GM12878 (cell line): ENCODE measurements around the gene ZFC3H1. TPM values are rescaled to one million over a fixed set of nuclear protein-coding genes. Genes with fewer than 3 reads are reported as not detected.

Source experiments
- ATAC-seq: fragments of 200-7000 bp; cut with Tn5 transposase; 3 replicates; pipeline ENCODE4 v1.9.1; 2020; ENCODE audit warnings: mild to moderate bottlenecking, moderate library complexity
- BruUV-seq: library from RNA; stranded (reverse); fragments of 400-500 nt; replicated peaks from 2 replicates; lab custom pipeline; 2021; lab: Mats Ljungman, UMichigan
- CTCF ChIA-PET: fragments of 300-600 bp; sonication (Branson Sonifier 250); formaldehyde crosslinking; extraction: SDS; loops from one replicate; lab custom pipeline; 2021; ENCODE audit warnings: inconsistent platforms; lab: Yijun Ruan, JAX
- POLR2A ChIA-PET: fragments of 350-600 bp; formaldehyde crosslinking; extraction: SDS; loops from one replicate; lab custom pipeline; 2021; ENCODE audit warnings: inconsistent platforms; lab: Charles Lee
- RAD21 ChIA-PET: fragments of 300-600 bp; sonication (Branson Sonifier 250); formaldehyde crosslinking; loops from one replicate; lab custom pipeline; 2023; ENCODE audit warnings: antibody characterized with exemption; ENCODE audit not compliant: unreplicated experiment; lab: Charles Lee
- SMC1A ChIA-PET: fragments of 300-600 bp; sonication (Branson Sonifier 250); formaldehyde crosslinking; loops from one replicate; lab custom pipeline; 2023; ENCODE audit not compliant: unreplicated experiment, uncharacterized antibody; lab: Charles Lee
- DNase-seq: peaks from one replicate; pipeline ENCODE4 v3.0.0-alpha.2; 2011; ENCODE audit warnings: low read depth, low spot score
- FAIRE-seq: peaks from 3 replicates; lab custom pipeline; 2011; peaks lifted over from hg19 to GRCh38; lab: Jason Lieb, UNC
- H2AFZ ChIP-seq: 2 replicates; pipeline ENCODE4 v1.6.0; 2011; ENCODE audit warnings: low read depth, low read length, control low read depth; ENCODE audit not compliant: control insufficient read depth
- H3K27ac ChIP-seq: 2 replicates; pipeline ENCODE4 v1.5.1; 2011; ENCODE audit warnings: control low read depth; ENCODE audit not compliant: control insufficient read depth, insufficient read depth
- H3K27me3 ChIP-seq, 2 experiments: replicated peaks in 1 of 2; 2 replicates each; pipeline versions ENCODE4 v1.6.0 to v1.6.1; 2011; ENCODE audit warnings: low read length in 1 of 2; ENCODE audit not compliant: control insufficient read depth in 2 of 2, insufficient read depth in 2 of 2
- H3K36me3 ChIP-seq, 2 experiments: 2 replicates each; pipeline ENCODE4 v1.5.1; 2011; ENCODE audit warnings: low read length in 1 of 2; ENCODE audit not compliant: control insufficient read depth in 2 of 2, insufficient read depth in 2 of 2
- H3K4me1 ChIP-seq: 2 replicates; pipeline ENCODE4 v1.6.1; 2011; ENCODE audit warnings: mild to moderate bottlenecking, low read length, moderate library complexity, mixed read lengths; ENCODE audit not compliant: control insufficient read depth, insufficient read depth
- H3K4me2 ChIP-seq: 2 replicates; pipeline ENCODE4 v1.6.0; 2011; ENCODE audit warnings: control low read depth; ENCODE audit not compliant: control insufficient read depth, insufficient read depth
- H3K4me3 ChIP-seq: fragments of 200-600 bp; sonication (generic); 2 replicates; pipeline ENCODE4 v1.5.1; 2016
- H3K79me2 ChIP-seq: 2 replicates; pipeline ENCODE4 v1.6.0; 2011; ENCODE audit warnings: low read length; ENCODE audit not compliant: control insufficient read depth, insufficient read depth
- H3K9ac ChIP-seq: 2 replicates; pipeline ENCODE4 v1.8.0; 2011; ENCODE audit warnings: low read length, control low read depth, mixed read lengths; ENCODE audit not compliant: control insufficient read depth, insufficient read depth
- H3K9me3 ChIP-seq: replicated peaks from 3 replicates; pipeline ENCODE4 v1.5.1; 2011; ENCODE audit warnings: mild to moderate bottlenecking, low read length; ENCODE audit not compliant: control insufficient read depth, insufficient read depth
- H4K20me1 ChIP-seq: 2 replicates; pipeline ENCODE4 v1.6.0; 2011; ENCODE audit not compliant: control insufficient read depth, insufficient read depth
- CHD2 ChIP-seq: IDR thresholded peaks from 2 replicates; pipeline ENCODE4 v1.6.1; 2011; ENCODE audit warnings: low read depth, low read length, improper control_type of control experiment, borderline replicate concordance
- CREM ChIP-seq: IDR thresholded peaks from 2 replicates; pipeline ENCODE4 v1.6.1; 2014; ENCODE audit warnings: antibody characterized with exemption, low read depth
- DPF2 ChIP-seq: fragments of 450-650 bp; IDR thresholded peaks from 2 replicates; pipeline ENCODE4 v1.6.1; 2017; ENCODE audit warnings: mild to moderate bottlenecking
- EP300 ChIP-seq, 2 experiments: fragments of 150-350 bp in 1 of 2; IDR thresholded peaks; 2 replicates each; pipeline ENCODE4 v1.6.1; 2011 to 2012; ENCODE audit warnings: low read depth in 2 of 2, low read length in 2 of 2, borderline replicate concordance in 1 of 2, improper control_type of control experiment in 1 of 2, inconsistent platforms in 1 of 2; ENCODE audit not compliant: control insufficient read depth in 1 of 2
- ETV6 ChIP-seq, 2 experiments: fragments of 450-650 bp in 1 of 2; IDR thresholded peaks in 1 of 2; conservative IDR thresholded peaks in 1 of 2; 2 replicates each; pipeline ENCODE4 v1.6.1; 2014; ENCODE audit warnings: antibody characterized with exemption in 1 of 2, borderline replicate concordance in 1 of 2, low read depth in 1 of 2, mild to moderate bottlenecking in 1 of 2, moderate library complexity in 1 of 2
- MTA3 ChIP-seq: IDR thresholded peaks from 2 replicates; pipeline ENCODE4 v1.6.1; 2012; ENCODE audit warnings: low read length, inconsistent platforms, borderline replicate concordance
- PAX5 ChIP-seq: IDR thresholded peaks from 2 replicates; pipeline ENCODE4 v1.6.1; 2011; ENCODE audit warnings: low read depth, low read length, borderline replicate concordance
- RAD51 ChIP-seq: fragments of 450-650 bp; IDR thresholded peaks from 2 replicates; pipeline ENCODE4 v1.6.1; 2016; ENCODE audit warnings: moderate library complexity, mild to moderate bottlenecking, inconsistent platforms
- RBBP5 ChIP-seq: fragments of 200-600 bp; sonication (generic); conservative IDR thresholded peaks from 2 replicates; pipeline ENCODE4 v1.6.1; 2016
- RELA ChIP-seq: fragments of 450-650 bp; IDR thresholded peaks from 2 replicates; pipeline ENCODE4 v1.8.0; 2014; ENCODE audit warnings: borderline replicate concordance; ENCODE audit not compliant: partially characterized antibody
- SREBF2 ChIP-seq: IDR thresholded peaks from 2 replicates; pipeline ENCODE4 v1.6.1; 2012; ENCODE audit warnings: mild to moderate bottlenecking, low read length
- TAF1 ChIP-seq: IDR thresholded peaks from 2 replicates; pipeline ENCODE4 v1.6.1; 2011; ENCODE audit warnings: mild to moderate bottlenecking, low read depth, low read length, borderline replicate concordance
- TBL1XR1 ChIP-seq: IDR thresholded peaks from 2 replicates; pipeline ENCODE4 v1.6.1; 2012; ENCODE audit warnings: low read depth, low read length, improper control_type of control experiment
- ZBTB33 ChIP-seq: fragments of 450-650 bp; IDR thresholded peaks from 2 replicates; pipeline ENCODE4 v1.6.1; 2017; ENCODE audit warnings: mild to moderate bottlenecking
- WGBS: methylation state at CpG from one replicate; pipeline ENCODE4 v1.1.6; 2016; ENCODE audit warnings: low lambda C conversion rate; ENCODE audit not compliant: insufficient replicate concordance, insufficient coverage; ENCODE audit errors: missing lambda C conversion rate; 5-methylcytosine and 5-hydroxymethylcytosine counted together
- in situ Hi-C: fragments of 300-500 bp; cut with MboI; formaldehyde crosslinking; loops from 9 replicates; pipeline ENCODE4 v1.14.3; 2018; ENCODE audit warnings: mixed read lengths
- intact Hi-C: fragments of 100-400 bp; cut with micrococcal nuclease; formaldehyde crosslinking; loops from one replicate; pipeline ENCODE4 v1.14.2; 2022; ENCODE audit not compliant: unreplicated experiment
- polyA plus RNA-seq, 11 experiments: library from polyadenylated mRNA; depleted of rRNA in 4 of 11; unstranded in 6 of 11; stranded (reverse) in 5 of 11; fragments of >200 nt; fragmentation: Nextera tagmentation in 4 of 11; fragmentation: Illumina TruSeq in 1 of 11; extraction: Ambion mirVana in 4 of 11; extraction: Trizol in 1 of 11; gene quantifications; 1 replicate in 1 of 11; 2 replicates in 10 of 11; pipeline versions ENCODE4 v1.2.1 to v1.2.3, GENCODE V29; 2011 to 2016; ENCODE audit warnings: inconsistent platforms in 2 of 11, missing spikeins in 2 of 11, low read depth in 1 of 11
- total RNA-seq, 4 experiments: library from RNA; depleted of rRNA in 3 of 4; stranded (reverse); fragments of >200 nt in 3 of 4; fragmentation: Illumina TruSeq in 1 of 4; extraction: Trizol in 1 of 4; gene quantifications; 2 replicates each; pipeline versions ENCODE4 v1.2.1 to v1.2.3, GENCODE V29; 2013 to 2021
- TF ChIP-seq, protein P1 (sequence below): fragments of 450-650 bp; IDR thresholded peaks from 2 replicates; pipeline ENCODE4 v1.6.1; 2017; ENCODE audit warnings: low read depth, mild to moderate bottlenecking, moderate library complexity
- TF ChIP-seq, protein P2 (sequence below): IDR thresholded peaks from 2 replicates; pipeline ENCODE4 v1.6.1; 2012; ENCODE audit warnings: low read length, inconsistent platforms

ZFC3H1 gene
- total and polyA plus RNA-seq, 10 of the 15 experiments (the other 5 are each of a cell fraction or from before 2014, with no cell fraction given): 11.2 to 88.7 (median 25.9) TPM

DNA sequence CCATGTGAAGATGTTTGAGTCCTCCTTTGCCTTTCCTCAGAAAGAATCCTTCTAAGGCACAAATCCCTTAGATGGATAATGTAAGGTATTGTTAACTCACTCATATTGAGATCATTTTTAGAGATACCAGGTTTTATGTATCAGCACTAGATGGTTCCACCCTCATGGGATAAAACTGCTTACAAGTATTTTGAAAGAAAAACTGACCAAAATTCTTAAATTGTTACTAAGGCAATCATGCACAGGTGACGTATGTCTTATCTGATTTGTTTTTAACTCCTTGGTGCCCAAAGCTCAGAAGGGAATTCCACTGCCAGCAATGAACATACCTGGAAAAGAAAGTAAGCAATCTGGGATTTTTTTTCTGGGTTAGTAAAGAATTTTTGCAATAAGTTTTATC lies 78.4 kb downstream of the ZFC3H1 start:
- CTCF ChIA-PET: no interaction called here
- DNase-seq (no peak), FAIRE-seq (no peak), ATAC-seq (no peak)
- H4K20me1 ChIP-seq: no peaks in the 10 kb centered on the region
- no peak overlapping the region for H2AFZ ChIP-seq
- H3K4me2 ChIP-seq: no peak overlapping the region
- H3K9me3 ChIP-seq: no peaks in the 10 kb centered on the region
- POLR2A ChIA-PET: no interaction called here
- in situ Hi-C loops: no loop called here
- H3K4me3 ChIP-seq: no peak overlapping the region
- no peaks in the 10 kb centered on the region for H3K79me2 ChIP-seq
- SMC1A ChIA-PET: no interaction called here
- RAD21 ChIA-PET: no interaction called here
- no peak overlapping the region for H3K9ac ChIP-seq
- no peaks in the 10 kb centered on the region for H3K4me1 ChIP-seq
- no peaks in the 10 kb centered on the region for H3K36me3 ChIP-seq
- no peak for TF ChIP-seq TBL1XR1
- TF ChIP-seq MTA3: no peak
- no peak for TF ChIP-seq RBBP5
- TF ChIP-seq PAX5: no peak
- TF ChIP-seq CHD2: no peak
- TF ChIP-seq DPF2: no peak
- TF ChIP-seq, protein P1, sequence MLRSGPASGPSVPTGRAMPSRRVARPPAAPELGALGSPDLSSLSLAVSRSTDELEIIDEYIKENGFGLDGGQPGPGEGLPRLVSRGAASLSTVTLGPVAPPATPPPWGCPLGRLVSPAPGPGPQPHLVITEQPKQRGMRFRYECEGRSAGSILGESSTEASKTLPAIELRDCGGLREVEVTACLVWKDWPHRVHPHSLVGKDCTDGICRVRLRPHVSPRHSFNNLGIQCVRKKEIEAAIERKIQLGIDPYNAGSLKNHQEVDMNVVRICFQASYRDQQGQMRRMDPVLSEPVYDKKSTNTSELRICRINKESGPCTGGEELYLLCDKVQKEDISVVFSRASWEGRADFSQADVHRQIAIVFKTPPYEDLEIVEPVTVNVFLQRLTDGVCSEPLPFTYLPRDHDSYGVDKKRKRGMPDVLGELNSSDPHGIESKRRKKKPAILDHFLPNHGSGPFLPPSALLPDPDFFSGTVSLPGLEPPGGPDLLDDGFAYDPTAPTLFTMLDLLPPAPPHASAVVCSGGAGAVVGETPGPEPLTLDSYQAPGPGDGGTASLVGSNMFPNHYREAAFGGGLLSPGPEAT: no peak
- TF ChIP-seq SREBF2: no peak
- no peak for TF ChIP-seq CREM
- TF ChIP-seq TAF1: no peak
- TF ChIP-seq RELA: no peak
- no peak for TF ChIP-seq ZBTB33
- TF ChIP-seq ETV6 (conservative IDR thresholded peaks at IDR 0.05 in 1 of 2, IDR thresholded peaks at IDR 0.05 in 1 of 2; ENCODE audit: borderline replicate concordance in 1 of 2, low read depth in 1 of 2): no peak
- TF ChIP-seq, protein P2, sequence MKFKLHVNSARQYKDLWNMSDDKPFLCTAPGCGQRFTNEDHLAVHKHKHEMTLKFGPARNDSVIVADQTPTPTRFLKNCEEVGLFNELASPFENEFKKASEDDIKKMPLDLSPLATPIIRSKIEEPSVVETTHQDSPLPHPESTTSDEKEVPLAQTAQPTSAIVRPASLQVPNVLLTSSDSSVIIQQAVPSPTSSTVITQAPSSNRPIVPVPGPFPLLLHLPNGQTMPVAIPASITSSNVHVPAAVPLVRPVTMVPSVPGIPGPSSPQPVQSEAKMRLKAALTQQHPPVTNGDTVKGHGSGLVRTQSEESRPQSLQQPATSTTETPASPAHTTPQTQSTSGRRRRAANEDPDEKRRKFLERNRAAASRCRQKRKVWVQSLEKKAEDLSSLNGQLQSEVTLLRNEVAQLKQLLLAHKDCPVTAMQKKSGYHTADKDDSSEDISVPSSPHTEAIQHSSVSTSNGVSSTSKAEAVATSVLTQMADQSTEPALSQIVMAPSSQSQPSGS: no peak
- no peak for TF ChIP-seq EP300 (IDR thresholded peaks at IDR 0.05; ENCODE audit: borderline replicate concordance in 1 of 2, control insufficient read depth in 1 of 2, low read depth in 2 of 2, low read length in 2 of 2)
- no peak for TF ChIP-seq RAD51
- WGBS: 0% methylated on average over 1 of the region's 1 CpG
- BruUV-seq: no TSS peak
- peaks cover 0 to 2% of the 10 kb centered on the region in 2 experiments; a peak in 2 of 4 replicates for H3K27me3 ChIP-seq
- H3K27ac ChIP-seq: no peak overlapping the region
- intact Hi-C loops: no loop called here
